CD4-positive, alpha-beta memory T cell (primary cell): Measurements from ENCODE around the gene CXCR5. TPM values are rescaled to one million over a fixed set of nuclear protein-coding genes. Genes with fewer than 3 reads are reported as not detected.
A peak's percentile ranks its signal among the peaks of the same experiment; 100 is the strongest.

Experiments
- CTCF ChIA-PET: fragments of 350-600 bp; sonication (Branson Sonifier 250); formaldehyde crosslinking; loops from one replicate; lab custom pipeline; 2021; ENCODE audit warnings: inconsistent platforms; ENCODE audit not compliant: partially characterized antibody; lab: Charles Lee
- POLR2A ChIA-PET: fragments of 350-600 bp; sonication (Branson Sonifier 250); formaldehyde crosslinking; loops from one replicate; lab custom pipeline; 2021; ENCODE audit not compliant: partially characterized antibody; lab: Charles Lee
- DNase-seq, 5 donors: peaks; one replicate each; pipeline versions ENCODE4 v3.0.0 to v3.0.0-alpha.2; 2020 to 2022; ENCODE audit warnings: mixed read lengths in 1 of 5
- H3K27ac ChIP-seq: one replicate; pipeline ENCODE4 v1.7.0; 2013; ENCODE audit warnings: low read depth, low read length
- H3K27me3 ChIP-seq: 2 replicates; pipeline ENCODE4 v1.7.0; 2013; ENCODE audit warnings: mild to moderate bottlenecking, low read length, moderate library complexity; ENCODE audit not compliant: insufficient read depth
- H3K36me3 ChIP-seq: 2 replicates; pipeline ENCODE4 v1.7.0; 2013; ENCODE audit warnings: mild to moderate bottlenecking, low read length, moderate library complexity; ENCODE audit not compliant: insufficient read depth
- H3K4me1 ChIP-seq: 2 replicates; pipeline ENCODE4 v1.7.0; 2013; ENCODE audit warnings: mild to moderate bottlenecking, low read length, moderate library complexity; ENCODE audit not compliant: insufficient read depth
- H3K4me3 ChIP-seq, 2 donors: one replicate each; pipeline ENCODE4 v1.7.0; 2013; ENCODE audit warnings: low read length in 2 of 2, mild to moderate bottlenecking in 1 of 2
- H3K9me3 ChIP-seq, 2 donors: one replicate each; pipeline ENCODE4 v1.7.0; 2013; ENCODE audit warnings: low read length in 2 of 2, control low read depth in 1 of 2; ENCODE audit not compliant: control insufficient read depth in 1 of 2
- H3K27ac Mint-ChIP-seq, 7 donors: one replicate each; pipeline ENCODE4 v1.8.0; 2020 to 2021; ENCODE audit warnings: mixed read lengths in 7 of 7, mild to moderate bottlenecking in 6 of 7, inconsistent platforms in 3 of 7, moderate library complexity in 3 of 7
- H3K27me3 Mint-ChIP-seq, 2 donors: one replicate each; pipeline ENCODE4 v1.8.0; 2020 to 2021; ENCODE audit warnings: mixed read lengths in 2 of 2
- H3K36me3 Mint-ChIP-seq, 2 donors: one replicate each; pipeline ENCODE4 v1.8.0; 2020 to 2021; ENCODE audit warnings: mixed read lengths in 2 of 2, inconsistent platforms in 1 of 2, mild to moderate bottlenecking in 1 of 2
- H3K4me1 Mint-ChIP-seq, 4 donors: one replicate each; pipeline ENCODE4 v1.8.0; 2020 to 2021; ENCODE audit warnings: mixed read lengths in 4 of 4, mild to moderate bottlenecking in 1 of 4
- H3K4me3 Mint-ChIP-seq, 8 donors: one replicate each; pipeline ENCODE4 v1.8.0; 2020 to 2021; ENCODE audit warnings: mixed read lengths in 8 of 8, mild to moderate bottlenecking in 7 of 8, moderate library complexity in 6 of 8, inconsistent platforms in 3 of 8
- H3K9me3 Mint-ChIP-seq, 8 donors: one replicate each; pipeline ENCODE4 v1.8.0; 2020 to 2021; ENCODE audit warnings: mixed read lengths in 8 of 8, mild to moderate bottlenecking in 5 of 8, inconsistent platforms in 3 of 8, moderate library complexity in 1 of 8
- intact Hi-C: fragments of 100-400 bp; cut with micrococcal nuclease; formaldehyde crosslinking; loops from one replicate; pipeline ENCODE4 v1.15.1; 2023
- polyA plus RNA-seq, 2 donors: library from polyadenylated mRNA; unstranded; fragments of 300-500 nt; fragmentation: Illumina TruSeq; gene quantifications; one replicate each; pipeline ENCODE4 v1.2.3, GENCODE V29; 2021
- total RNA-seq, 2 experiments: library from RNA; stranded (reverse); gene quantifications; one replicate each; pipeline ENCODE4 v1.2.3, GENCODE V29; 2021

The CXCR5 gene
- total RNA-seq (10 to 100 TPM; 21.1 to 21.5 TPM), polyA plus RNA-seq (10 to 100 TPM in 1 of 2 donors, 1 to 10 TPM in 1; 7.9 to 18.2 TPM)

- no peaks in the 10 kb centered on the region for H3K27me3 Mint-ChIP-seq
- peak; percentile 44 to 73 (median 51) for DNase-seq
- no peaks in the 10 kb centered on the region for H3K27me3 ChIP-seq
- peak within 1 kb of the TSS; percentile 91 to 97 (median 94) for H3K27ac Mint-ChIP-seq
- ChIA-PET CTCF (interaction anchor here (0.7 to 2.4 kb wide), 13 partner anchors 8 to 1082 kb away, joined by 3 to 16 read pairs (median 4); partner anchors contain the start of gene DDX6), POLR2A (interaction anchor here (0.8 to 2.5 kb wide), 9 partner anchors 8 to 572 kb away, joined by 3 to 27 read pairs (median 5); partner anchors contain the start of genes CENATAC, RPS25 and TRAPPC4)
- peak within 1 kb of the TSS; percentile 64 for H3K27ac ChIP-seq
- H3K36me3 Mint-ChIP-seq: no peaks in the 10 kb centered on the region
- H3K4me1 ChIP-seq: peaks cover 70% of the 10 kb centered on the region
- H3K9me3 ChIP-seq: no peaks in the 10 kb centered on the region
- intact Hi-C loops: no loop called here
- H3K36me3 ChIP-seq: no peaks in the 10 kb centered on the region
- H3K9me3 Mint-ChIP-seq: peaks cover 0 to 2% (median 0%) of the 10 kb centered on the region in 8 donors
- H3K4me3 Mint-ChIP-seq: peak within 1 kb of the TSS; percentile 76 to 91 (median 87)
- peak within 1 kb of the TSS; percentile 34 to 51 for H3K4me3 ChIP-seq
- H3K4me1 Mint-ChIP-seq: peaks cover 46 to 87% (median 60%) of the 10 kb centered on the region in 4 donors
Measured at GRCh38 chr11:118883368-118884071, at the start of gene CXCR5. Gene CXCR5, plus strand, starts transcription at chr11:118883892. Its CDS starts 50 bp downstream, at chr11:118883942.

- DNase-seq: peak in 3 of 5 donors; percentile 6 to 15 (median 10)
- peak overlapping the region; percentile 61 to 85 (median 74) for H3K4me3 Mint-ChIP-seq
- H3K9me3 Mint-ChIP-seq: no peaks in the 10 kb centered on the region
- intact Hi-C loops: no loop called here
- peak overlapping the region; percentile 6 to 86 (median 67) for H3K27ac Mint-ChIP-seq
- H3K4me3 ChIP-seq: no peak overlapping the region
- no peak overlapping the region for H3K27ac ChIP-seq
- H3K36me3 Mint-ChIP-seq: no peaks in the 10 kb centered on the region
- CTCF ChIA-PET: interaction anchor here (1.3 kb wide), 1 partner anchor 17 kb away, joined by 5 read pairs; no protein-coding TSS in a partner anchor
- H3K4me1 ChIP-seq: no peaks in the 10 kb centered on the region
- H3K4me1 Mint-ChIP-seq: peaks cover 11 to 18% (median 15%) of the 10 kb centered on the region in 4 donors
- no peaks in the 10 kb centered on the region for H3K27me3 Mint-ChIP-seq
- POLR2A ChIA-PET: interaction anchor here (0.6 to 1.4 kb wide), 5 partner anchors 13 to 42 kb away, joined by 3 to 7 read pairs (median 5); no protein-coding TSS in a partner anchor
- no peaks in the 10 kb centered on the region for H3K27me3 ChIP-seq
- H3K36me3 ChIP-seq: no peaks in the 10 kb centered on the region
- H3K9me3 ChIP-seq: no peaks in the 10 kb centered on the region
Measured at GRCh38 chr11:118834427-118835028, 49.2 kb upstream of the CXCR5 start.

- Mint-ChIP-seq H3K36me3 (no peaks in the 10 kb centered on the region), H3K27ac (peak overlapping the region in 1 of 7 donors; percentile 12), H3K4me1 (peaks cover 19 to 26% (median 24%) of the 10 kb centered on the region in 4 donors), H3K27me3 (no peaks in the 10 kb centered on the region), H3K4me3 (no peak overlapping the region), H3K9me3 (no peaks in the 10 kb centered on the region)
- ChIA-PET POLR2A (interaction anchor here (1.5 kb wide), 1 partner anchor 32 kb away, joined by 3 read pairs; no protein-coding TSS in a partner anchor), CTCF (no interaction called here)
- DNase-seq: no peak
- H3K27me3 ChIP-seq: no peaks in the 10 kb centered on the region
- no peak overlapping the region for H3K4me3 ChIP-seq
- H3K9me3 ChIP-seq: no peaks in the 10 kb centered on the region
- H3K4me1 ChIP-seq: peaks cover 7% of the 10 kb centered on the region
- no peaks in the 10 kb centered on the region for H3K36me3 ChIP-seq
- intact Hi-C loops: no loop called here
- no peak overlapping the region for H3K27ac ChIP-seq
Measured at GRCh38 chr11:118837868-118838267, 45.8 kb upstream of the CXCR5 start.

- H3K27me3 Mint-ChIP-seq: no peaks in the 10 kb centered on the region
- H3K4me1 Mint-ChIP-seq: peaks cover 16 to 25% (median 22%) of the 10 kb centered on the region in 4 donors
- H3K36me3 Mint-ChIP-seq: no peaks in the 10 kb centered on the region
- no peak overlapping the region for H3K27ac ChIP-seq
- peak overlapping the region in 1 of 8 donors; percentile 25 for H3K4me3 Mint-ChIP-seq
- CTCF ChIA-PET: interaction anchor here (0.8 to 1.8 kb wide), 3 partner anchors 9 to 56 kb away, joined by 3 to 6 read pairs (median 3); no protein-coding TSS in a partner anchor
- H3K27me3 ChIP-seq: no peaks in the 10 kb centered on the region
- no peaks in the 10 kb centered on the region for H3K9me3 ChIP-seq
- no peak for DNase-seq
- H3K9me3 Mint-ChIP-seq: no peaks in the 10 kb centered on the region
- peaks cover 7% of the 10 kb centered on the region for H3K4me1 ChIP-seq
- H3K27ac Mint-ChIP-seq: peak overlapping the region in 1 of 7 donors; percentile 42
- intact Hi-C loops: no loop called here
- no peak overlapping the region for H3K4me3 ChIP-seq
- POLR2A ChIA-PET: interaction anchor here (1.5 kb wide), 1 partner anchor 31 kb away, joined by 3 read pairs; no protein-coding TSS in a partner anchor
- no peaks in the 10 kb centered on the region for H3K36me3 ChIP-seq
Measured at GRCh38 chr11:118838905-118839553, 44.7 kb upstream of the CXCR5 start.

GRCh38 chr11:118841469-118842242 lies 42.0 kb upstream of the CXCR5 start:
- Histone ChIP-seq H3K4me1 (peaks cover 7% of the 10 kb centered on the region), H3K36me3 (no peaks in the 10 kb centered on the region), H3K4me3 (peak overlapping the region; percentile 30 to 49), H3K27me3 (no peaks in the 10 kb centered on the region), H3K9me3 (no peaks in the 10 kb centered on the region), H3K27ac (peak overlapping the region; percentile 57)
- CTCF ChIA-PET: interaction anchor here (1.0 kb wide), 2 partner anchors 51 to 53 kb away, joined by 3 to 4 read pairs; partner anchors contain the start of gene DDX6
- H3K27ac Mint-ChIP-seq: peak overlapping the region; percentile 59 to 93 (median 92)
- no peaks in the 10 kb centered on the region for H3K27me3 Mint-ChIP-seq
- DNase-seq: peak; percentile 50 to 77 (median 56)
- peaks cover 7 to 17% (median 15%) of the 10 kb centered on the region in 4 donors for H3K4me1 Mint-ChIP-seq
- no peaks in the 10 kb centered on the region for H3K36me3 Mint-ChIP-seq
- POLR2A ChIA-PET: interaction anchor here (1.0 to 2.3 kb wide), 4 partner anchors 29 to 54 kb away, joined by 3 to 7 read pairs (median 4); partner anchors contain the start of gene DDX6
- no peaks in the 10 kb centered on the region for H3K9me3 Mint-ChIP-seq
- intact Hi-C loops: loop anchor here (2.0 to 5.0 kb wide), 3 partner anchors 29 to 51 kb away; partner anchors contain the start of gene DDX6
- H3K4me3 Mint-ChIP-seq: peak overlapping the region; percentile 82 to 89 (median 86)

- Mint-ChIP-seq H3K4me3 (no peak overlapping the region), H3K27ac (peak overlapping the region in 1 of 7 donors; percentile 25), H3K9me3 (no peaks in the 10 kb centered on the region), H3K4me1 (peaks cover 7 to 17% (median 15%) of the 10 kb centered on the region in 4 donors), H3K36me3 (no peaks in the 10 kb centered on the region), H3K27me3 (no peaks in the 10 kb centered on the region)
- no peak for DNase-seq
- Histone ChIP-seq H3K9me3 (no peaks in the 10 kb centered on the region), H3K27ac (peak overlapping the region; percentile 57), H3K36me3 (no peaks in the 10 kb centered on the region), H3K4me3 (no peak overlapping the region), H3K4me1 (peaks cover 7% of the 10 kb centered on the region), H3K27me3 (no peaks in the 10 kb centered on the region)
- POLR2A ChIA-PET: interaction anchor here (1.0 to 2.3 kb wide), 2 partner anchors 28 to 53 kb away, joined by 3 to 7 read pairs; no protein-coding TSS in a partner anchor
- CTCF ChIA-PET: interaction anchor here (1.0 kb wide), 1 partner anchor 54 kb away, joined by 3 read pairs; no protein-coding TSS in a partner anchor
- intact Hi-C loops: loop anchor here (5.0 kb wide), 1 partner anchor 50 kb away; the partner anchor contains the start of gene DDX6
Measured at GRCh38 chr11:118842369-118842768, 41.3 kb upstream of the CXCR5 start.
